HUES64 (cell line): ENCODE results near the gene CIC.
"Not testable (repeated sequence)": the region's sequence is repeated elsewhere in the genome, so short reads cannot be mapped to it uniquely, and the experiment has no call there.

Source experiments
- H3K27ac ChIP-seq: 2 replicates; pipeline ENCODE4 v1.7.0; 2013; ENCODE audit warnings: low read depth, low read length, inconsistent platforms
- H3K27me3 ChIP-seq: 2 replicates; pipeline ENCODE4 v1.6.1; 2013; ENCODE audit warnings: mild to moderate bottlenecking, low read length; ENCODE audit not compliant: insufficient read depth
- H3K36me3 ChIP-seq: 2 replicates; pipeline ENCODE4 v1.6.1; 2013; ENCODE audit warnings: mild to moderate bottlenecking, low read length; ENCODE audit not compliant: insufficient read depth
- H3K4me1 ChIP-seq: 2 replicates; pipeline ENCODE4 v1.6.1; 2013; ENCODE audit warnings: mild to moderate bottlenecking, low read length, moderate library complexity; ENCODE audit not compliant: insufficient read depth
- H3K4me3 ChIP-seq: 2 replicates; pipeline ENCODE4 v1.5.1; 2013; ENCODE audit warnings: mild to moderate bottlenecking, low read length, moderate library complexity
- H3K9ac ChIP-seq: 2 replicates; pipeline ENCODE4 v1.6.1; 2013; ENCODE audit warnings: mild to moderate bottlenecking, low read depth, low read length
- H3K9me3 ChIP-seq: 2 replicates; pipeline ENCODE4 v1.6.1; 2013; ENCODE audit warnings: low read depth, low read length; ENCODE audit not compliant: insufficient read depth
- WGBS: fragments of 150-250, 120-280 bp; methylation state at CpG from one replicate; pipeline ENCODE4 v1.1.7; 2013; ENCODE audit warnings: missing lambda C conversion rate; 5-methylcytosine and 5-hydroxymethylcytosine counted together

The CIC gene

DNA sequence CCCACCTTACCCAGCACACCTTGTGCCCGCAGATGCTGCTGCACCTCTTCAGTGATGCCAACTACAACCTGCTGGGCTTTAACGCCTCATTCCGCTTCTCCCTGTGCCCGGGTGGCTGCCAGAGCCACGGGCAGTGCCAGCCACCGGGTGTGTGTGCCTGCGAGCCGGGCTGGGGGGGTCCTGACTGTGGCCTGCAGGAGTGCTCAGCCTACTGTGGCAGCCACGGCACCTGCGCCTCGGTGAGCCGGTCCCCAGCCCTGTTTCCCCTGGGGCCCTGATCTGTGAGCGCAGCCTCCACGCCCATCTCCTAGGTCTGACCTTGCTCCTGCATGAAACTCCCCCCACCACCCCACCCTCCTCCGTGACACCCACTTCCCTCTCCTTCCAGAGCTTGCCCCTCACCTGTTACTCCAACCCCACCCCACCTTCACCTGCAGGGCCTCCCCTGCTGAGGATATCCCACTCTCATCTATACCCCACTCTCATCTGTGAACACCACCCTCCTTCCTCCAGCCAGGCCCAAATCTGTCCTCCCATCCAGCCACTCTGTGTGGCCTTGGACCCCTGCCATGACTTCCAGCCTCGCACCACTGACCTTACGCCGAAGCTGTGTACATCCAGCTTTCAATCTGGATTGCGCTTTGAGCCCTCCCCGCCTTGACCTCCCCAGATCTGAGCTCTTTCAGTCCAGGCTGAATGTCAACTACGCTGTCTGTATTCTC, 65.1 kb downstream of the CIC start:
- Histone ChIP-seq H3K9me3 (no peaks in the 10 kb centered on the region), H3K4me1 (no peaks in the 10 kb centered on the region), H3K27ac (no peak overlapping the region), H3K9ac (no peak overlapping the region), H3K27me3 (no peaks in the 10 kb centered on the region), H3K36me3 (peaks cover 15% of the 10 kb centered on the region), H3K4me3 (no peak overlapping the region)
- 94% methylated on average over 21 of the region's 21 CpGs for WGBS

DNA sequence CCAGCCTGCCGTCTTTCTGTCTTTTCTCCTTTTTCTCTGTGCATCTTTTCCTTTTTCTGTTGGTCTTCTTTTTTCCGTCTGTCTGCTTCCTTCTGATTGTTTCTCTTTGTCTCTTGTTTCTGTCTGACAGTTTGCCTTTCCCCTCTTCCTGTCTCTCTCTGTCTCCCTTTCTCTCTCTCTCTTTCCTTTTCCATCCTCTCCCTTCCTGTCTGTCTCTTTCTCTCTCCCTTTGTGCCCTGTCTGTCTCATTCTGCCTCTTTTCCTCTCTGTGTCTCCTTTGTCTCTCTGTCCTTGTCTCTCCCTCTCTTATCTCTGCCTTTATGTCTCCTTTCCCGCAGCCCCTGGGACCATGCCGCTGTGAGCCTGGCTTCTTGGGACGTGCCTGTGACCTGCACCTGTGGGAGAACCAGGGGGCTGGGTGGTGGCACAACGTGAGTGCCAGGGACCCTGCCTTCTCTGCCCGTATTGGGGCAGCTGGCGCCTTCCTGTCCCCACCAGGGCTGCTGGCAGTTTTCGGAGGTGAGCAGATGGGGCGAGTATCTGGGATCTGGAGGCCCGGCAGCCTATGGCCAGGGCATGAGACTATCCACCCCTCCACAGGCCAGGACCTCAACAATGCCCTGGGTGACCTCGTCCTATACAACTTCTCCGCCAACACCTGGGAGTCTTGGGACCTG, 65.8 kb downstream of the CIC start:
- H3K4me1 ChIP-seq, result no peaks in the 10 kb centered on the region
- H3K27me3 ChIP-seq, result no peaks in the 10 kb centered on the region
- WGBS, result 95% methylated on average over 13 of the region's 13 CpGs
- peaks cover 15% of the 10 kb centered on the region for H3K36me3 ChIP-seq
- no peaks in the 10 kb centered on the region for H3K9me3 ChIP-seq
- no peak overlapping the region for H3K9ac ChIP-seq
- no peak overlapping the region for H3K27ac ChIP-seq
- no peak overlapping the region for H3K4me3 ChIP-seq

DNA sequence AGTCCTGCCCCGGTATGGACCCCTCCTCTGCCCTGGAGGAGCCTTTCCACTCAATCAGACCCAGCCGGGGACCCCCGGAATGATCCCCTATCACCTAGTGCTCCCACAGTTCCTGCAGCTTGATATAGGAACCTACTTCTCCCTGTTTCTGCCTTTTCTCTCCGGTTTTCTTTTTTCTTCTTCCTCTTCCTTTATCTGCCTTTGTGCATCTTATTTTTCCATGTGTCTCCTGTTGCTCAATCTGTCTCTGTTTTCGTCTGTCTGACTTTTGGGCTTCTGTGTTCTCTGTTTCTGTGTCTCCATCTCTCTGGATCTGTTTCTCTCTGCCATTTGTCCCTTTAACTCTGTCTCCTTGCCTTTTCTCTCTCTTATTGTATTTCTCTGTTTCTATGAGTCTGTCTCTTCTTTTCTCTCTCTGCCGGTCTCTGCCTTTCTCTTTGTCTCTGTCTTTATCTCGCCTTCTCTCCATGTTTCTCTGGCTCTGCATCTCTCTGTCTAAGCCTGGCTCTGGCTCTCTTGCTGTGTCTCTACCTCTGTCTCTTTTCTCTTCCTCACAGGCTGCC, 66.4 kb downstream of the CIC start:
- no peak overlapping the region for H3K27ac ChIP-seq
- no peaks in the 10 kb centered on the region for H3K9me3 ChIP-seq
- H3K9ac ChIP-seq, result no peak overlapping the region
- H3K36me3 ChIP-seq, result peaks cover 15% of the 10 kb centered on the region
- no peaks in the 10 kb centered on the region for H3K27me3 ChIP-seq
- no peaks in the 10 kb centered on the region for H3K4me1 ChIP-seq
- H3K4me3 ChIP-seq, result no peak overlapping the region
- 94% methylated on average over 7 of the region's 7 CpGs for WGBS

DNA sequence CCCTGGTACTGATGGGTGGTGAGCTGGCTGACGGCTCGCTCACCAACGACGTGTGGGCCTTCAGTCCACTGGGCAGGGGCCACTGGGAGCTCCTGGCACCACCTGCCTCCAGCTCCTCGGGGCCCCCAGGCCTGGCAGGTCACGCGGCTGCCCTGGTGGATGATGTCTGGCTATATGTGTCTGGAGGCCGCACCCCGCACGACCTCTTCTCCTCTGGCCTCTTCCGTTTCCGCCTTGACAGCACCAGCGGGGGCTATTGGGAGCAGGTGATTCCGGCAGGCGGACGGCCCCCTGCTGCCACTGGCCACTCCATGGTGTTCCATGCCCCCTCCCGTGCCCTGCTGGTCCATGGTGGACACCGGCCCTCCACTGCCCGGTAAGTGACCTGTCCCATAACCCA, 66.9 kb downstream of the CIC start:
- Histone ChIP-seq H3K4me3 (no peak overlapping the region), H3K27ac (no peak overlapping the region), H3K9me3 (no peaks in the 10 kb centered on the region), H3K4me1 (no peaks in the 10 kb centered on the region), H3K27me3 (no peaks in the 10 kb centered on the region), H3K36me3 (peaks cover 15% of the 10 kb centered on the region), H3K9ac (no peak overlapping the region)
- WGBS, result 95% methylated on average over 19 of the region's 19 CpGs

DNA sequence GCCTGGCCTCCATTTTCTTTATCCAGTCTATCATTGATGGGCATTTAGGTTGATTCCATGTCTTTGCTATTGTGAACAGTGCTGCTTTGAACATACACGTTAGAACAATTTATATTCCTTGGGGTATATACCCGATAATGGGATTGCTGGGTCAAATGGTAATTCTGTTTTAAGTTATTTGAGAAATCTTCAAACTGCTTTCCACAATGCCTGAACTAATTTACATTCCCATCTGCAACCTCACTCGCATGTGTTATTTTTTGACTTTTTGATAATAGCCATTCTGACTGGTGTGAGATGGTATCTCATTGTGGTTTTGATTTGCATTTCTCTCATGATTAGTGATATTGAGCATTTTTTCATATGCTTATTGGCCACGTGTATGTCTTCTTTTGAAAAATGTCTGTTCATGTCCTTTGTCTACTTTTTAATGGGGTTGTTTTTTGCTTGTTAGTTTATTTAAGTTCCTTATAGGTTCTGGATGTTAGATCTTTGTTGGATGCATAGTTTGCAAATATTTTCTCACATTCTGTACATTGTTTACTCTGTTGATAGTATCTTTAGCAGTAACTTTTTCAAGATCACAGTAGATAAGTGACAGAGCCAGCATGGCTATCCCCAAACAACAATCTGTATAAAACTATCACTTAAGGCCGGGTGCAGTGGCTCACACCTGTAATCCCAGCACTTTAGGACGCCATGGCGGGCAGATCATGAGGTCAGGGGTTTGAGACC, 70.2 kb downstream of the CIC start:
- not testable (repeated sequence) for H3K4me1 ChIP-seq, H3K27ac ChIP-seq, H3K9ac ChIP-seq, H3K9me3 ChIP-seq, H3K27me3 ChIP-seq, H3K4me3 ChIP-seq
- WGBS, result 93% methylated on average over 7 of the region's 7 CpGs
- H3K36me3 ChIP-seq, result peaks cover 15% of the 10 kb centered on the region

DNA sequence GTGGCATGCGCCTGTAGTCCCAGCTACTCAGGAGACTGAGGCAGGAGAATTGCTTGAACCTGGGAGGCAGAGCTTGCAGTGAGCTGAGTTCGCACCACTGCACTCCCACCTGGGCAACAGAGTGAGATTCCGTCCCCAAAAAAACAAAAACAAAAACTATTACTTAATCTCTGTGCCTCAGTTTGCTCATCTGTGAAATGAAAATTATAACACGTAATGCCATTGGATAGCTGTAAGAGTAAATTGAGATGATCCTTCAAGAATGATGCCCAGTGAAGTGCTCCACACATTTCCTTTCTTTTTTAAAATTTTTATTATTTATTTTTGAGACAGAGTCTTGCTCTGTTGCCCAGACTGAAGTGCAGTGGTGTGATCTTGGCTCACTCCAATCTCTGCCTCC, 70.9 kb downstream of the CIC start:
- H3K9me3 ChIP-seq, H3K9ac ChIP-seq, H3K4me3 ChIP-seq, H3K4me1 ChIP-seq, H3K27ac ChIP-seq, H3K27me3 ChIP-seq: not testable (repeated sequence)
- peaks cover 15% of the 10 kb centered on the region for H3K36me3 ChIP-seq
- WGBS, result 95% methylated on average over 4 of the region's 4 CpGs

DNA sequence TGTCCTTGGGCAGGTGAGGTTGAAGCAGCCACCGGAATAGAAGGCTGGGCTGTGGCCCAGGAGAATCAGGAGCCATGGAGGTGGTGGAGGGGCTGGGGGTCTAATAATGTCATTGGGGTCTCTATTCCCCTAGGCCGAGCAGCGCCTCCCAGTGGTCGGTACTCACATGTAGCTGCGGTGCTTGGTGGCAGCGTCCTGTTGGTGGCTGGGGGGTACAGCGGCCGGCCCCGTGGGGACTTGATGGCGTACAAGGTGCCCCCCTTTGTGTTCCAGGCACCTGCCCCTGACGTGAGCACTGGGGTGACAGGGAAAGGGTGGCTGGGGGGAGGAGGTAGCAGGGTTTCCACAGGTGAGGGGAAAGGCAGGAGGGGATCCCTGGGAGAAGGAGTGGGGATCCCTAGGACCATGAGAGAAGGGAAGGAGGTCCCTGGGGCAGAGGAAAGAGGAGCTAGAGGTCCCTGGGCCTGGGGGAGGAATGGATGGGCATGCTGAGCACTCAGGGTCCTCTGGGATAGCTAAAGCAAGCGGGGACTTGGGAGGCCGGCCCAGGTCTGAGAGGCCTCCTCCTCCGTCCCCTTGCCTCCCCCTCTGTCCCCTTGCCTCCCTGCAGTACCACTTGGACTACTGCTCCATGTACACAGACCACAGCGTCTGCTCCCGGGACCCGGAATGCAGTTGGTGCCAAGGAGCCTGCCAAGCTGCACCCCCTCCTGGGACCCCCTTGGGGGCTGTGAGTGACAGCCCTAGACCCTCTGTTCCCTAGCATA, 74.5 kb downstream of the CIC start:
- Histone ChIP-seq H3K36me3 (peaks cover 10% of the 10 kb centered on the region), H3K9me3 (no peaks in the 10 kb centered on the region), H3K9ac (no peak overlapping the region), H3K4me1 (no peaks in the 10 kb centered on the region), H3K4me3 (no peak overlapping the region), H3K27me3 (no peaks in the 10 kb centered on the region), H3K27ac (no peak overlapping the region)
- 93% methylated on average over 17 of the region's 17 CpGs for WGBS

DNA sequence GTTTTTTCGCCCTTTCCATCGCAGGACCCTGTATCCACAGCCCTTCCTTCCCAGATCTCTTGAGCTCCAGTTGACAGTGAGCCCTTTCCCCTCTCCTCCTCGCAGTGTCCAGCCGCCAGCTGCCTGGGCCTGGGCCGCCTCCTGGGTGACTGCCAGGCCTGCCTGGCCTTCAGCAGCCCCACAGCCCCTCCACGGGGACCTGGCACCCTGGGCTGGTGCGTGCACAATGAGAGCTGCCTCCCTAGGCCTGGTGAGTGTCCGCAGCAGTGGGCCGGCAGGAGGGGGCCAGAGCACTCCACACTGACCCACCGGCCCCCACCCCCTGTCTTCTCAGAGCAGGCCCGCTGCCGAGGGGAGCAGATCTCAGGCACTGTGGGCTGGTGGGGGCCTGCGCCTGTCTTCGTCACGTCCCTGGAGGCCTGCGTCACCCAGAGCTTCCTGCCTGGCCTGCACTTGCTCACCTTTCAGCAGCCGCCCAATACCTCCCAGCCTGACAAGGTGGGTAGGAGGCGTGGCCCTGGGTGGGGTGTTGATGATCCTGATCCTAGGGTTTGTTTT, 75.4 kb downstream of the CIC start:
- Histone ChIP-seq H3K27ac (no peak overlapping the region), H3K36me3 (peaks cover 10% of the 10 kb centered on the region)
- WGBS, result 95% methylated on average over 16 of the region's 18 CpGs

More for the DNA sequence above, 75.4 kb downstream of the CIC start:
- no peak overlapping the region for H3K9ac ChIP-seq
- no peaks in the 10 kb centered on the region for H3K4me1 ChIP-seq
- no peaks in the 10 kb centered on the region for H3K9me3 ChIP-seq
- no peak overlapping the region for H3K4me3 ChIP-seq
- no peaks in the 10 kb centered on the region for H3K27me3 ChIP-seq
